Measurements from ENCODE around the gene ACTN1.

- TF ChIP-seq POLR2A (IDR thresholded peaks at IDR 0.05), result no peak
- TF ChIP-seq CTCF (IDR thresholded peaks at IDR 0.05), result no peak
Observed at GRCh38 chr14:68929623-68930307, 49.3 kb downstream of the ACTN1 start.

Measured in esophagus squamous epithelium (tissue), 4 donors.